ENCODE results near the gene UBAP2L. TPM values are rescaled to one million over a fixed set of nuclear protein-coding genes. Genes with fewer than 3 reads are reported as not detected.

Gene UBAP2L
- total RNA-seq, 6 donors from 2014 or later = 77.5 to 137 (median 119) TPM

GRCh38 chr1:154176337-154176736 is 44.4 kb upstream of the UBAP2L start:
- Histone ChIP-seq H3K4me3 (peak overlapping the region in 1 of 4 donors; percentile 0), H3K9me3 (no peaks in the 10 kb centered on the region), H3K27me3 (no peaks in the 10 kb centered on the region), H3K36me3 (peaks cover 25 to 67% (median 41%) of the 10 kb centered on the region in 4 donors), H3K4me1 (peaks cover 60 to 61% (median 61%) of the 10 kb centered on the region in 4 donors), H3K27ac (peak overlapping the region; percentile 26 to 71 (median 63))
- no peak for TF ChIP-seq EP300 (IDR thresholded peaks at IDR 0.05)
- TF ChIP-seq POLR2A (IDR thresholded peaks at IDR 0.05) = no peak
- TF ChIP-seq, protein P1, sequence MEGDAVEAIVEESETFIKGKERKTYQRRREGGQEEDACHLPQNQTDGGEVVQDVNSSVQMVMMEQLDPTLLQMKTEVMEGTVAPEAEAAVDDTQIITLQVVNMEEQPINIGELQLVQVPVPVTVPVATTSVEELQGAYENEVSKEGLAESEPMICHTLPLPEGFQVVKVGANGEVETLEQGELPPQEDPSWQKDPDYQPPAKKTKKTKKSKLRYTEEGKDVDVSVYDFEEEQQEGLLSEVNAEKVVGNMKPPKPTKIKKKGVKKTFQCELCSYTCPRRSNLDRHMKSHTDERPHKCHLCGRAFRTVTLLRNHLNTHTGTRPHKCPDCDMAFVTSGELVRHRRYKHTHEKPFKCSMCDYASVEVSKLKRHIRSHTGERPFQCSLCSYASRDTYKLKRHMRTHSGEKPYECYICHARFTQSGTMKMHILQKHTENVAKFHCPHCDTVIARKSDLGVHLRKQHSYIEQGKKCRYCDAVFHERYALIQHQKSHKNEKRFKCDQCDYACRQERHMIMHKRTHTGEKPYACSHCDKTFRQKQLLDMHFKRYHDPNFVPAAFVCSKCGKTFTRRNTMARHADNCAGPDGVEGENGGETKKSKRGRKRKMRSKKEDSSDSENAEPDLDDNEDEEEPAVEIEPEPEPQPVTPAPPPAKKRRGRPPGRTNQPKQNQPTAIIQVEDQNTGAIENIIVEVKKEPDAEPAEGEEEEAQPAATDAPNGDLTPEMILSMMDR (IDR thresholded peaks at IDR 0.05) = no peak
- TF ChIP-seq POLR2AphosphoS5 (IDR thresholded peaks at IDR 0.05) = no peak
- 13 to 18% methylated on average over 2 of the region's 2 CpGs for WGBS, 2 donors
- no peak for DNase-seq
- peak in 1 of 2 donors; percentile 69 for ATAC-seq (ENCODE audit: low FRiP score in 2 of 2)

GRCh38 chr1:154178013-154178412 is 42.7 kb upstream of the UBAP2L start:
- H3K4me1 ChIP-seq = peaks cover 65 to 71% (median 67%) of the 10 kb centered on the region in 4 donors
- no peaks in the 10 kb centered on the region for H3K9me3 ChIP-seq
- no peak for DNase-seq
- 29 to 71% methylated on average over 2 of the region's 2 CpGs for WGBS, 2 donors
- no peaks in the 10 kb centered on the region for H3K27me3 ChIP-seq
- H3K36me3 ChIP-seq = peaks cover 10 to 51% (median 24%) of the 10 kb centered on the region in 4 donors
- H3K4me3 ChIP-seq = no peak overlapping the region
- H3K27ac ChIP-seq = peak overlapping the region; percentile 4 to 98 (median 60)
- no peak for ATAC-seq (ENCODE audit: low FRiP score in 2 of 2)
- TF ChIP-seq EP300 (IDR thresholded peaks at IDR 0.05) (no peak), POLR2AphosphoS5 (IDR thresholded peaks at IDR 0.05) (no peak), POLR2A (IDR thresholded peaks at IDR 0.05) (no peak)
- TF ChIP-seq, protein P1 (IDR thresholded peaks at IDR 0.05) = no peak

GRCh38 chr1:154178911-154179811 is 41.6 kb upstream of the UBAP2L start:
- DNase-seq (no peak), ATAC-seq (ENCODE audit: low FRiP score in 2 of 2) (no peak)
- Histone ChIP-seq H3K4me3 (peak overlapping the region in 1 of 4 donors; percentile 76), H3K4me1 (peaks cover 65 to 78% (median 71%) of the 10 kb centered on the region in 4 donors), H3K36me3 (peaks cover 3 to 39% (median 14%) of the 10 kb centered on the region in 4 donors), H3K27me3 (no peaks in the 10 kb centered on the region), H3K27ac (peak overlapping the region; percentile 32 to 98 (median 70)), H3K9me3 (no peaks in the 10 kb centered on the region)
- 66% methylated on average over 10 of the region's 10 CpGs for WGBS, 2 donors
- TF ChIP-seq POLR2A (IDR thresholded peaks at IDR 0.05) = no peak
- TF ChIP-seq, protein P1 (IDR thresholded peaks at IDR 0.05) = no peak
- no peak for TF ChIP-seq POLR2AphosphoS5 (IDR thresholded peaks at IDR 0.05)
- no peak for TF ChIP-seq EP300 (IDR thresholded peaks at IDR 0.05)

- DNase-seq = peak in 1 of 2 donors; percentile 33
- TF ChIP-seq, protein P1 (IDR thresholded peaks at IDR 0.05) = no peak
- no peak for TF ChIP-seq POLR2AphosphoS5 (IDR thresholded peaks at IDR 0.05)
- TF ChIP-seq EP300 (IDR thresholded peaks at IDR 0.05) = no peak
- no peak for TF ChIP-seq POLR2A (IDR thresholded peaks at IDR 0.05)
- Histone ChIP-seq H3K27ac (peak overlapping the region; percentile 45 to 98 (median 78)), H3K9me3 (no peaks in the 10 kb centered on the region), H3K36me3 (peaks cover 3 to 30% (median 9%) of the 10 kb centered on the region in 4 donors), H3K4me1 (peaks cover 65 to 78% (median 71%) of the 10 kb centered on the region in 4 donors), H3K27me3 (no peaks in the 10 kb centered on the region), H3K4me3 (peak overlapping the region in 2 of 4 donors; percentile 17 to 76)
- no peak for ATAC-seq (ENCODE audit: low FRiP score in 2 of 2)
- 39 to 44% methylated on average over 3 of the region's 3 CpGs for WGBS, 2 donors
Observed at GRCh38 chr1:154179946-154180687, 40.6 kb upstream of the UBAP2L start.
